OCI-LY3 (cell line): ENCODE measurements around the gene TWIST2.

ENCODE experiments used
- H2AFZ ChIP-seq: fragments of 200-600, 300-600 bp; shearing (Covaris generic); 2 replicates; pipeline ENCODE4 v1.6.0; 2014; ENCODE audit warnings: antibody characterized with exemption, low read depth, low read length
- H3K27ac ChIP-seq: fragments of 200-600, 300-600 bp; sonication (generic); 2 replicates; pipeline ENCODE4 v1.5.1; 2014; ENCODE audit warnings: mild to moderate bottlenecking, low read length, moderate library complexity, mixed read lengths
- H3K27me3 ChIP-seq: fragments of 200-600, 300-600 bp; sonication (generic); 2 replicates; pipeline ENCODE4 v1.6.1; 2014; ENCODE audit warnings: low read depth, low read length, mixed read lengths
- H3K36me3 ChIP-seq: fragments of 200-600, 300-600 bp; sonication (generic); replicated peaks from 2 replicates; pipeline ENCODE3; 2014; ENCODE audit warnings: low read depth, low read length, mixed read lengths
- H3K4me1 ChIP-seq: fragments of 300-600, 200-600 bp; sonication (generic); 2 replicates; pipeline ENCODE4 v1.6.1; 2014; ENCODE audit warnings: low read length, mixed read lengths
- H3K4me2 ChIP-seq: fragments of 200-600, 300-600 bp; sonication (generic); 2 replicates; pipeline ENCODE4 v1.6.1; 2014; ENCODE audit warnings: low read length, mixed read lengths
- H3K4me3 ChIP-seq: fragments of 300-600, 200-600 bp; sonication (generic); 2 replicates; pipeline ENCODE4 v1.5.1; 2014; ENCODE audit warnings: antibody characterized with exemption, mild to moderate bottlenecking, low read length, moderate library complexity
- H3K79me2 ChIP-seq: fragments of 300-600, 200-600 bp; shearing (Covaris generic); 2 replicates; pipeline ENCODE4 v1.6.1; 2014; ENCODE audit warnings: mild to moderate bottlenecking, low read length, mixed read lengths
- H3K9ac ChIP-seq: fragments of 300-600, 200-600 bp; shearing (Covaris generic); 2 replicates; pipeline ENCODE4 v1.6.0; 2014; ENCODE audit warnings: mild to moderate bottlenecking, low read length, moderate library complexity
- H3K9me3 ChIP-seq: fragments of 200-600, 300-600 bp; shearing (Covaris generic); 2 replicates; pipeline ENCODE4 v1.6.1; 2014; ENCODE audit warnings: low read length, mixed read lengths; ENCODE audit not compliant: insufficient read depth
- H4K20me1 ChIP-seq: fragments of 200-600, 300-600 bp; sonication (generic); 2 replicates; pipeline ENCODE4 v1.6.1; 2016; ENCODE audit warnings: low read length, mixed read lengths; ENCODE audit not compliant: insufficient read depth
- EZH2phosphoT487 ChIP-seq: fragments of 200-600 bp; shearing (Covaris generic); IDR thresholded peaks from 2 replicates; pipeline ENCODE4 v1.6.1; 2018; ENCODE audit warnings: antibody characterized with exemption, mixed run types, low read depth
- TF ChIP-seq, protein P1 (sequence below): fragments of 200-600, 300-600 bp; sonication (generic); IDR thresholded peaks from 2 replicates; pipeline ENCODE4 v1.5.1; 2014; ENCODE audit warnings: antibody characterized with exemption, low read length, low read depth

The TWIST2 gene

DNA sequence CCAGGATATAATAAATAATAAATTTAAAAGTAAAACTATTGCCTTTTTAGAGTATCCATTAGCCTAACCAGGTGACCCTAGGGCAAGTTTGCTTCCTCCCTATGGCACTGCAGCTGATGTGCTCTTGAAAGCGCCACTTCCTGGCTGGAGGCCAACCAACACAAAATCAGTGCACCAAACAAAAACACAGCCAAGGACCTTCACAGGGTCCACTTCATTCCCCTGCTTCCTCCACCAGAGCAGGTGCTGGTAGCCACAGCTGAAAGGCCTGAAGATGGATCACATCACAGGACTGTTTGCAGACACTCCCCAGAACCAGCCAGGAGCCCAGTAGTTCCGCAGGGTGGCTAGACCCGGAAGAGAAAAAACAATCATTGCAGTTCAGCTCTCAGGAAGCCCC lies 108.8 kb downstream of the TWIST2 start:
- Histone ChIP-seq H3K4me1 (no peaks in the 10 kb centered on the region), H3K4me2 (no peak overlapping the region), H3K27me3 (no peaks in the 10 kb centered on the region), H3K4me3 (no peak overlapping the region), H3K36me3 (no peaks in the 10 kb centered on the region), H3K9ac (no peak overlapping the region), H3K9me3 (no peaks in the 10 kb centered on the region), H3K79me2 (no peaks in the 10 kb centered on the region), H3K27ac (no peak overlapping the region), H4K20me1 (no peaks in the 10 kb centered on the region), H2AFZ (no peak overlapping the region)
- TF ChIP-seq, protein P1, sequence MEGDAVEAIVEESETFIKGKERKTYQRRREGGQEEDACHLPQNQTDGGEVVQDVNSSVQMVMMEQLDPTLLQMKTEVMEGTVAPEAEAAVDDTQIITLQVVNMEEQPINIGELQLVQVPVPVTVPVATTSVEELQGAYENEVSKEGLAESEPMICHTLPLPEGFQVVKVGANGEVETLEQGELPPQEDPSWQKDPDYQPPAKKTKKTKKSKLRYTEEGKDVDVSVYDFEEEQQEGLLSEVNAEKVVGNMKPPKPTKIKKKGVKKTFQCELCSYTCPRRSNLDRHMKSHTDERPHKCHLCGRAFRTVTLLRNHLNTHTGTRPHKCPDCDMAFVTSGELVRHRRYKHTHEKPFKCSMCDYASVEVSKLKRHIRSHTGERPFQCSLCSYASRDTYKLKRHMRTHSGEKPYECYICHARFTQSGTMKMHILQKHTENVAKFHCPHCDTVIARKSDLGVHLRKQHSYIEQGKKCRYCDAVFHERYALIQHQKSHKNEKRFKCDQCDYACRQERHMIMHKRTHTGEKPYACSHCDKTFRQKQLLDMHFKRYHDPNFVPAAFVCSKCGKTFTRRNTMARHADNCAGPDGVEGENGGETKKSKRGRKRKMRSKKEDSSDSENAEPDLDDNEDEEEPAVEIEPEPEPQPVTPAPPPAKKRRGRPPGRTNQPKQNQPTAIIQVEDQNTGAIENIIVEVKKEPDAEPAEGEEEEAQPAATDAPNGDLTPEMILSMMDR, result no peak
- TF ChIP-seq EZH2phosphoT487, result no peak
